H9 (cell line): ENCODE data around the gene CAMK2B. TPM values are rescaled to one million over a fixed set of nuclear protein-coding genes. Genes with fewer than 3 reads are reported as not detected.
A peak's percentile ranks its signal among the peaks of the same experiment; 100 is the strongest.

Experiments
- DNase-seq: peaks from one replicate; pipeline ENCODE4 v3.0.0-alpha.2; 2017
- H2AFZ ChIP-seq: one replicate; pipeline ENCODE4 v1.6.1; 2013; ENCODE audit warnings: mild to moderate bottlenecking, low read length, control low read depth, moderate library complexity
- H2AK5ac ChIP-seq: 2 replicates; pipeline ENCODE4 v1.6.1; 2013; ENCODE audit warnings: low read length, control low read depth, mixed read lengths; ENCODE audit not compliant: insufficient read length
- H2BK120ac ChIP-seq: one replicate; pipeline ENCODE4 v1.6.1; 2013; ENCODE audit warnings: low read depth, mild to moderate bottlenecking, low read length, control low read depth, inconsistent platforms; ENCODE audit not compliant: poor library complexity, severe bottlenecking
- H2BK12ac ChIP-seq: 2 replicates; pipeline ENCODE4 v1.6.1; 2013; ENCODE audit warnings: low read length, control low read depth, mixed read lengths, low read depth; ENCODE audit not compliant: insufficient read length
- H2BK15ac ChIP-seq: 2 replicates; pipeline ENCODE4 v1.6.1; 2013; ENCODE audit warnings: low read depth, low read length, control low read depth
- H2BK20ac ChIP-seq: one replicate; pipeline ENCODE4 v1.6.1; 2013; ENCODE audit warnings: low read depth, mild to moderate bottlenecking, low read length, control low read depth, inconsistent platforms; ENCODE audit not compliant: poor library complexity, severe bottlenecking
- H2BK5ac ChIP-seq: 2 replicates; pipeline ENCODE4 v1.6.1; 2013; ENCODE audit warnings: low read length, control low read depth, mixed read lengths; ENCODE audit not compliant: insufficient read length
- H3K14ac ChIP-seq: 2 replicates; pipeline ENCODE4 v1.6.1; 2013; ENCODE audit warnings: low read length, control low read depth; ENCODE audit not compliant: insufficient read depth
- H3K18ac ChIP-seq: 2 replicates; pipeline ENCODE4 v1.6.1; 2013; ENCODE audit warnings: low read depth, mild to moderate bottlenecking, mixed read lengths, low read length, control low read depth; ENCODE audit not compliant: insufficient read length
- H3K23ac ChIP-seq: 2 replicates; pipeline ENCODE4 v1.6.1; 2013; ENCODE audit warnings: low read length, control low read depth, mixed read lengths, low read depth; ENCODE audit not compliant: insufficient read length
- H3K23me2 ChIP-seq: 2 replicates; pipeline ENCODE4 v1.6.1; 2013; ENCODE audit warnings: low read depth, mild to moderate bottlenecking, mixed read lengths, low read length, control low read depth; ENCODE audit not compliant: insufficient read length, poor library complexity, severe bottlenecking
- H3K27ac ChIP-seq: 2 replicates; pipeline ENCODE4 v1.5.1; 2013; ENCODE audit warnings: low read length, control low read depth, mixed read lengths, low read depth; ENCODE audit not compliant: insufficient read length
- H3K27me3 ChIP-seq: 2 replicates; pipeline ENCODE4 v1.6.1; 2013; ENCODE audit warnings: low read length, control low read depth, inconsistent platforms; ENCODE audit not compliant: insufficient read depth
- H3K4ac ChIP-seq: 2 replicates; pipeline ENCODE4 v1.6.1; 2013; ENCODE audit warnings: low read depth, mild to moderate bottlenecking, control low read depth, inconsistent platforms, low read length, moderate library complexity
- H3K4me1 ChIP-seq: 2 replicates; pipeline ENCODE4 v1.6.1; 2013; ENCODE audit warnings: low read length, control low read depth, inconsistent platforms; ENCODE audit not compliant: insufficient read depth
- H3K4me2 ChIP-seq: 2 replicates; pipeline ENCODE4 v1.6.1; 2013; ENCODE audit warnings: low read length, control low read depth, mixed read lengths; ENCODE audit not compliant: insufficient read length, insufficient read depth
- H3K56ac ChIP-seq: 2 replicates; pipeline ENCODE4 v1.6.1; 2013; ENCODE audit warnings: low read depth, mild to moderate bottlenecking, mixed read lengths, low read length, control low read depth; ENCODE audit not compliant: insufficient read length
- H3K79me1 ChIP-seq: 2 replicates; pipeline ENCODE4 v1.6.1; 2013; ENCODE audit warnings: low read depth, mild to moderate bottlenecking, moderate library complexity, low read length, control low read depth, inconsistent platforms; ENCODE audit not compliant: insufficient read depth, poor library complexity, severe bottlenecking
- H3K79me2 ChIP-seq: 2 replicates; pipeline ENCODE4 v1.6.1; 2013; ENCODE audit warnings: low read length, control low read depth, inconsistent platforms; ENCODE audit not compliant: insufficient read depth
- H3K9ac ChIP-seq: 2 replicates; pipeline ENCODE4 v1.6.1; 2013; ENCODE audit warnings: low read length, control low read depth, mixed read lengths; ENCODE audit not compliant: insufficient read length; ENCODE audit errors: extremely low read depth
- H3K9me3 ChIP-seq: one replicate; pipeline ENCODE4 v1.6.1; 2013; ENCODE audit warnings: low read depth, low read length, inconsistent platforms; ENCODE audit not compliant: control insufficient read depth
- H3T11ph ChIP-seq: one replicate; pipeline ENCODE4 v1.6.1; 2013; ENCODE audit warnings: mild to moderate bottlenecking, low read length, control low read depth, inconsistent platforms
- H4K20me1 ChIP-seq: one replicate; pipeline ENCODE4 v1.6.1; 2013; ENCODE audit not compliant: control insufficient read depth, insufficient read length, insufficient read depth
- H4K5ac ChIP-seq: 2 replicates; pipeline ENCODE4 v1.6.1; 2013; ENCODE audit warnings: low read depth, mild to moderate bottlenecking, mixed read lengths, low read length, control low read depth; ENCODE audit not compliant: insufficient read length
- H4K8ac ChIP-seq: replicated peaks from 2 replicates; pipeline ENCODE4 v1.6.1; 2013; ENCODE audit warnings: low read length, control low read depth, mixed read lengths, low read depth; ENCODE audit not compliant: insufficient read length
- H4K91ac ChIP-seq: 2 replicates; pipeline ENCODE4 v1.6.1; 2013; ENCODE audit warnings: low read depth, mild to moderate bottlenecking, moderate library complexity, mixed read lengths, low read length, control low read depth; ENCODE audit not compliant: insufficient read length
- H3K27ac Mint-ChIP-seq, 3 experiments: 2 replicates in 2 of 3; 3 replicates in 1 of 3; pipeline ENCODE4 v1.8.0; 2020 to 2021; ENCODE audit warnings: mixed read lengths in 3 of 3, mild to moderate bottlenecking in 1 of 3, moderate library complexity in 1 of 3
- H3K27me3 Mint-ChIP-seq: 2 replicates; pipeline ENCODE4 v1.8.0; 2021; ENCODE audit warnings: low read depth, mild to moderate bottlenecking, moderate library complexity, mixed read lengths
- H3K36me3 Mint-ChIP-seq, 3 experiments: 2 replicates in 2 of 3; 3 replicates in 1 of 3; pipeline ENCODE4 v1.8.0; 2020 to 2021; ENCODE audit warnings: low read depth in 3 of 3, mixed read lengths in 3 of 3; ENCODE audit not compliant: insufficient read depth in 1 of 3
- H3K4me1 Mint-ChIP-seq, 2 experiments: 2 replicates each; pipeline ENCODE4 v1.8.0; 2020; ENCODE audit warnings: mixed read lengths in 2 of 2
- H3K4me3 Mint-ChIP-seq, 2 experiments: 2 replicates in 1 of 2; 3 replicates in 1 of 2; pipeline ENCODE4 v1.8.0; 2020 to 2021; ENCODE audit warnings: mild to moderate bottlenecking in 2 of 2, mixed read lengths in 2 of 2, moderate library complexity in 1 of 2
- H3K9me3 Mint-ChIP-seq, 2 experiments: 2 replicates in 1 of 2; 3 replicates in 1 of 2; pipeline ENCODE4 v1.8.0; 2020; ENCODE audit warnings: mild to moderate bottlenecking in 2 of 2, mixed read lengths in 2 of 2, moderate library complexity in 1 of 2
- WGBS: extraction: QIAGEN DNeasy Blood & Tissue Kit; methylation state at CpG from one replicate; pipeline ENCODE4 v1.1.7; 2013; ENCODE audit warnings: missing lambda C conversion rate, low lambda C conversion rate, mixed read lengths; ENCODE audit not compliant: insufficient read length; ENCODE audit errors: extremely low coverage; 5-methylcytosine and 5-hydroxymethylcytosine counted together
- total RNA-seq: library from RNA; stranded (reverse); gene quantifications from 2 replicates; pipeline ENCODE4 v1.2.1, GENCODE V29; 2021
- TF ChIP-seq, protein P1 (sequence below): fragments of 200-600 bp; sonication (generic); conservative IDR thresholded peaks from 3 replicates; pipeline ENCODE4 v1.8.0; 2021; ENCODE audit warnings: antibody characterized with exemption, mild to moderate bottlenecking

CAMK2B gene
- total RNA-seq, 1 experiment from 2014 or later, result 0.17 TPM

DNA sequence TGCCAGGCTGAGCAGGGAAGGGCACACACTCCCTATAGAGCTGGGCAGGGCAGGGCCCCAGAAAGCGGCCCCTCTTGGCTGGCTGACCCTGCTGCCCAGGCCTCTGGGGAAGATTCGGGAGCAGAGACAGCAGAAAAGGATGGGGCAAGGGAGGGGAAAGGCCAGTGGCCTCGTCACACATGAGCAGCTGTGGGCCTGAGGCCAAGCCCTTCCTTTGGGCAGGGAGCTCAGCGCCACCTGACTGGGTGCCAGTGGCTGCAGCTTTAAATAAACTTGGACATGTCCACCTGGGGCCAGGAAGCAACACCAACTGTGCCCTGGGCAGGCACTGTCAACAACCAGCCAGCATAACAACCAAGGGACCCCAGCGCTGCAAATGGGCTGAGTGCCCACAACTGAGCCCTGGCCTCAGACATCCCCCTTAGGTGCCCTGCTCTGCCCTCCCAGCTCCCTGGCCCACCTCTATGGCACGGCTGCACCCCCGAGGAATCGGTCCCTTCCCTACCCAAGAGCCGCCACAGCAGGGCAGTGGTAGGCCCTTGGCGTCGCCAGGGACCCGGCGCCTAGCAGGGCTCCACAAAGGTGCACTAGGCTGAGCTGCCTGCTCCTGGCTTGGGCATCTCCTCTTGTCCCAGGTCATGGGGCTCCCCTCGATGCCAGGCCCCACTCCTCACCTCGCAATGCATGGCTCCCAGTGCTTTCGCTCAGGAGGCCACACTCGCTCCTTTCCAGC is 2.6 kb downstream of the CAMK2B start:
- H3K79me1 ChIP-seq, result no peaks in the 10 kb centered on the region
- WGBS, result no CpG with 5 or more reads among the region's 17 CpGs
- H2BK120ac ChIP-seq, result no peak overlapping the region
- peak overlapping the region in 1 of 2 experiments; percentile 42; a peak in 1 of 5 replicates for H3K4me3 Mint-ChIP-seq
- H3T11ph ChIP-seq, result no peak overlapping the region
- no peak overlapping the region for H3K23ac ChIP-seq
- no peaks in the 10 kb centered on the region for H3K79me2 ChIP-seq
- no peak overlapping the region for H3K18ac ChIP-seq
- peaks cover 11 to 25% of the 10 kb centered on the region in 2 experiments for H3K4me1 Mint-ChIP-seq
- H3K4me1 ChIP-seq, result no peaks in the 10 kb centered on the region
- peaks cover 31% of the 10 kb centered on the region; the same call in 1 of the 2 replicates for H3K27me3 ChIP-seq
- no peak overlapping the region for H2BK12ac ChIP-seq
- H2BK20ac ChIP-seq, result no peak overlapping the region
- no peak overlapping the region for H2BK5ac ChIP-seq
- DNase-seq, result no peak
- TF ChIP-seq, protein P1, sequence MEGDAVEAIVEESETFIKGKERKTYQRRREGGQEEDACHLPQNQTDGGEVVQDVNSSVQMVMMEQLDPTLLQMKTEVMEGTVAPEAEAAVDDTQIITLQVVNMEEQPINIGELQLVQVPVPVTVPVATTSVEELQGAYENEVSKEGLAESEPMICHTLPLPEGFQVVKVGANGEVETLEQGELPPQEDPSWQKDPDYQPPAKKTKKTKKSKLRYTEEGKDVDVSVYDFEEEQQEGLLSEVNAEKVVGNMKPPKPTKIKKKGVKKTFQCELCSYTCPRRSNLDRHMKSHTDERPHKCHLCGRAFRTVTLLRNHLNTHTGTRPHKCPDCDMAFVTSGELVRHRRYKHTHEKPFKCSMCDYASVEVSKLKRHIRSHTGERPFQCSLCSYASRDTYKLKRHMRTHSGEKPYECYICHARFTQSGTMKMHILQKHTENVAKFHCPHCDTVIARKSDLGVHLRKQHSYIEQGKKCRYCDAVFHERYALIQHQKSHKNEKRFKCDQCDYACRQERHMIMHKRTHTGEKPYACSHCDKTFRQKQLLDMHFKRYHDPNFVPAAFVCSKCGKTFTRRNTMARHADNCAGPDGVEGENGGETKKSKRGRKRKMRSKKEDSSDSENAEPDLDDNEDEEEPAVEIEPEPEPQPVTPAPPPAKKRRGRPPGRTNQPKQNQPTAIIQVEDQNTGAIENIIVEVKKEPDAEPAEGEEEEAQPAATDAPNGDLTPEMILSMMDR, result no peak
- peak overlapping the region in 1 of 3 experiments; percentile 40; a peak in 1 of 7 replicates for H3K27ac Mint-ChIP-seq
- no peak overlapping the region for H4K91ac ChIP-seq
- no peaks in the 10 kb centered on the region; a peak in 1 of 7 replicates for H3K36me3 Mint-ChIP-seq
- no peak overlapping the region for H3K56ac ChIP-seq
- no peak overlapping the region for H3K14ac ChIP-seq
- no peak overlapping the region for H4K5ac ChIP-seq
- H3K27ac ChIP-seq, result no peak overlapping the region
- H2AK5ac ChIP-seq, result no peak overlapping the region
- H3K9ac ChIP-seq, result no peak overlapping the region
- H3K9me3 Mint-ChIP-seq, result no peaks in the 10 kb centered on the region; a peak in 1 of 5 replicates
- peaks cover 67% of the 10 kb centered on the region for H3K27me3 Mint-ChIP-seq
- H3K4ac ChIP-seq, result no peak overlapping the region
- no peak overlapping the region for H2BK15ac ChIP-seq
- no peak overlapping the region for H4K8ac ChIP-seq
- no peaks in the 10 kb centered on the region for H4K20me1 ChIP-seq
- peaks cover 5% of the 10 kb centered on the region for H3K23me2 ChIP-seq
- H3K9me3 ChIP-seq, result no peaks in the 10 kb centered on the region
- no peak overlapping the region for H3K4me2 ChIP-seq
- H2AFZ ChIP-seq, result no peak overlapping the region
